Activated CD4-positive, alpha-beta T cell treated with anti-CD3 and anti-CD28 coated beads, Interleukin-2, amount 50 U/mL, for 16 hours (primary cell): ENCODE results near the gene MGAT5.
"Not testable (repeated sequence)": the region's sequence is repeated elsewhere in the genome, so short reads cannot be mapped to it uniquely, and the experiment has no call there.

ENCODE experiments used
- DNase-seq: peaks from one replicate; pipeline ENCODE4 v3.0.0-alpha.2; 2020

The MGAT5 gene

GRCh38 chr2:134281815-134282419 lies 28.0 kb downstream of the MGAT5 start:
- peak; percentile 39 for DNase-seq

- peak; percentile 80 for DNase-seq
These were observed 28.9 kb downstream of the MGAT5 start for GRCh38 chr2:134282629-134283400.

- DNase-seq = no peak
These were observed 29.8 kb downstream of the MGAT5 start for GRCh38 chr2:134283661-134284060.

- no peak for DNase-seq
These were observed 30.3 kb downstream of the MGAT5 start for GRCh38 chr2:134284119-134284670.

GRCh38 chr2:134287323-134287722 lies 33.5 kb downstream of the MGAT5 start:
- peak; percentile 67 for DNase-seq

- peak; percentile 53 for DNase-seq
These were observed 34.9 kb downstream of the MGAT5 start for GRCh38 chr2:134288814-134289213.

GRCh38 chr2:134289225-134289624 lies 35.4 kb downstream of the MGAT5 start:
- peak; percentile 26 for DNase-seq

GRCh38 chr2:134290358-134290757 lies 36.5 kb downstream of the MGAT5 start:
- peak; percentile 82 for DNase-seq

GRCh38 chr2:134292514-134292913 lies 38.6 kb downstream of the MGAT5 start:
- DNase-seq = no peak

GRCh38 chr2:134293719-134294537 lies 40.1 kb downstream of the MGAT5 start:
- DNase-seq = no peak

- DNase-seq = not testable (repeated sequence)
These were observed 40.7 kb downstream of the MGAT5 start for GRCh38 chr2:134294598-134294997.

GRCh38 chr2:134295441-134295840 lies 41.6 kb downstream of the MGAT5 start:
- no peak for DNase-seq

GRCh38 chr2:134296301-134296700 lies 42.4 kb downstream of the MGAT5 start:
- no peak for DNase-seq

GRCh38 chr2:134299334-134299733 lies 45.5 kb downstream of the MGAT5 start:
- no peak for DNase-seq

GRCh38 chr2:134300585-134300984 lies 46.7 kb downstream of the MGAT5 start:
- no peak for DNase-seq

- DNase-seq = peak; percentile 67
These were observed 47.4 kb downstream of the MGAT5 start for GRCh38 chr2:134301099-134301927.

- no peak for DNase-seq
These were observed 48.0 kb downstream of the MGAT5 start for GRCh38 chr2:134301928-134302260.

GRCh38 chr2:134304394-134305108 lies 50.7 kb downstream of the MGAT5 start:
- no peak for DNase-seq

- DNase-seq = no peak
These were observed 51.2 kb downstream of the MGAT5 start for GRCh38 chr2:134305109-134305491.

- no peak for DNase-seq
These were observed 52.6 kb downstream of the MGAT5 start for GRCh38 chr2:134306521-134306920.

GRCh38 chr2:134307334-134307733 lies 53.5 kb downstream of the MGAT5 start:
- DNase-seq = no peak
